CD4-positive, alpha-beta T cell treated with Interleukin-6 at 100 ng/mL for 8 hours (primary cell): ENCODE measurements around the gene OTOP3.
"Not testable (repeated sequence)": the region's sequence is repeated elsewhere in the genome, so short reads cannot be mapped to it uniquely, and the experiment has no call there.

Source experiments
- DNase-seq: peaks from one replicate; pipeline ENCODE4 v3.0.0-alpha.2; 2020; ENCODE audit warnings: mixed read lengths, low spot score

Gene OTOP3

GRCh38 chr17:74961657-74962350, 26.1 kb downstream of the OTOP3 start:
- peak; percentile 80 for DNase-seq

GRCh38 chr17:74962622-74963394, 27.1 kb downstream of the OTOP3 start:
- no peak for DNase-seq

GRCh38 chr17:74963656-74964055, 28.0 kb downstream of the OTOP3 start:
- no peak for DNase-seq

GRCh38 chr17:74964246-74964761, 28.6 kb downstream of the OTOP3 start:
- DNase-seq = no peak

GRCh38 chr17:74964988-74965622, 29.4 kb downstream of the OTOP3 start:
- DNase-seq = no peak

- DNase-seq = no peak
These were observed 32.7 kb downstream of the OTOP3 start for GRCh38 chr17:74968361-74968780.

GRCh38 chr17:74969501-74969900, 33.8 kb downstream of the OTOP3 start:
- DNase-seq = not testable (repeated sequence)

- DNase-seq = no peak
These were observed 34.7 kb downstream of the OTOP3 start for GRCh38 chr17:74970395-74970794.

- DNase-seq = no peak
These were observed 35.6 kb downstream of the OTOP3 start for GRCh38 chr17:74971069-74971841.

- DNase-seq = no peak
These were observed 36.1 kb downstream of the OTOP3 start for GRCh38 chr17:74971842-74972106.

- DNase-seq = peak; percentile 81
These were observed 36.6 kb downstream of the OTOP3 start, which contains the start of gene HID1 for GRCh38 chr17:74972107-74972972. HID1 (minus strand) TSS chr17:74972759; CDS start chr17:74972656, 103 bp downstream.

- no peak for DNase-seq
These were observed 37.3 kb downstream of the OTOP3 start for GRCh38 chr17:74972973-74973328.

- no peak for DNase-seq
These were observed 40.2 kb downstream of the OTOP3 start for GRCh38 chr17:74975943-74976342.

GRCh38 chr17:74977802-74978201, 42.1 kb downstream of the OTOP3 start:
- no peak for DNase-seq

- DNase-seq = no peak
These were observed 42.5 kb downstream of the OTOP3 start for GRCh38 chr17:74978240-74978639.

GRCh38 chr17:74979408-74980146, 43.9 kb downstream of the OTOP3 start:
- DNase-seq = no peak

GRCh38 chr17:74981318-74981978, 45.8 kb downstream of the OTOP3 start:
- DNase-seq = no peak

GRCh38 chr17:74981979-74982662, 46.4 kb downstream of the OTOP3 start:
- peak; percentile 82 for DNase-seq

- DNase-seq = not testable (repeated sequence)
These were observed 47.1 kb downstream of the OTOP3 start for GRCh38 chr17:74982663-74983313.
